Cardiac fibroblast (primary cell): ENCODE data around the gene CAMKMT.
A peak's percentile ranks its signal among the peaks of the same experiment; 100 is the strongest.

Source experiments
- DNase-seq, 2 donors: peaks; one replicate each; pipeline versions ENCODE4 v3.0.0 to v3.0.0-alpha.2; 2010; ENCODE audit warnings: low read depth in 2 of 2
- H3K4me3 ChIP-seq, 2 donors: replicated peaks in 1 of 2; 1 replicate in 1 of 2; 2 replicates in 1 of 2; pipeline ENCODE4 v1.5.1; 2011; ENCODE audit warnings: low read depth in 2 of 2, low read length in 2 of 2, mild to moderate bottlenecking in 2 of 2, moderate library complexity in 1 of 2
- TF ChIP-seq, protein P1 (sequence below): IDR thresholded peaks from one replicate; pipeline ENCODE4 v1.5.1; 2011; ENCODE audit warnings: low read depth, mild to moderate bottlenecking, low read length, inconsistent platforms

Gene CAMKMT

DNA sequence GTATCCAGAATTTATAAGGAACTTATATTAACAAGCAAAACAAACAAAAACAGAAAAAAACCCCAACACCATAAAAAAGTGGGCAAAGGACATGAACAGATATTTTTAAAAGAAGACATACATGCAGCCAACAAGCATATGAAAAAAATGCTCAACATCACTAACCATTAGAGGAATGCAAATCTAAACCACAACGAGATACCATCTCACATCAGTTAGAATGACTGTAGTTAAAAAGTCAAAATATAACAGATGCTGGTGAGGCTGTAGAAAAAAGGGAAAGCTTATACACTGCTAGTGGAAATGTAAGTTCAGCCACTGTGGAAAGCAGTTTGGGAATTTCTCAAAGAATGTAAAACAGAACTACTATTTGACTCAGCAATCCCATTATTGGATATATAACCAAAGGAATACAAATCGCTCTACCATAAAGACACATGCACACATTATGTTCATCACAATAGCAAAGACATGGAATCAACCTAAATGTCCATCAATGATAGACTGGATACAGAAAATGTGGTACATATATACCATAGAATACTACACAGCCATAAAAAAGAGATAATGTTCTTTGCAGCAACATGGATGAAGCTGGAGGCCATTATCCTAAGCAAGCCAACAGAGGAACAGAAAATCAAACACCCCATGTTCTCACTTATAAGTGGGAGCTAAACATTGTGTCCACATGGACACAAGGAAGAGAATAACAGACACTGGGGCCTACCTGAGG lies 25.8 kb upstream of the CAMKMT start:
- DNase-seq: peak in 1 of 2 donors; percentile 16
- TF ChIP-seq, protein P1, sequence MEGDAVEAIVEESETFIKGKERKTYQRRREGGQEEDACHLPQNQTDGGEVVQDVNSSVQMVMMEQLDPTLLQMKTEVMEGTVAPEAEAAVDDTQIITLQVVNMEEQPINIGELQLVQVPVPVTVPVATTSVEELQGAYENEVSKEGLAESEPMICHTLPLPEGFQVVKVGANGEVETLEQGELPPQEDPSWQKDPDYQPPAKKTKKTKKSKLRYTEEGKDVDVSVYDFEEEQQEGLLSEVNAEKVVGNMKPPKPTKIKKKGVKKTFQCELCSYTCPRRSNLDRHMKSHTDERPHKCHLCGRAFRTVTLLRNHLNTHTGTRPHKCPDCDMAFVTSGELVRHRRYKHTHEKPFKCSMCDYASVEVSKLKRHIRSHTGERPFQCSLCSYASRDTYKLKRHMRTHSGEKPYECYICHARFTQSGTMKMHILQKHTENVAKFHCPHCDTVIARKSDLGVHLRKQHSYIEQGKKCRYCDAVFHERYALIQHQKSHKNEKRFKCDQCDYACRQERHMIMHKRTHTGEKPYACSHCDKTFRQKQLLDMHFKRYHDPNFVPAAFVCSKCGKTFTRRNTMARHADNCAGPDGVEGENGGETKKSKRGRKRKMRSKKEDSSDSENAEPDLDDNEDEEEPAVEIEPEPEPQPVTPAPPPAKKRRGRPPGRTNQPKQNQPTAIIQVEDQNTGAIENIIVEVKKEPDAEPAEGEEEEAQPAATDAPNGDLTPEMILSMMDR: no peak
- H3K4me3 ChIP-seq: no peak overlapping the region

DNA sequence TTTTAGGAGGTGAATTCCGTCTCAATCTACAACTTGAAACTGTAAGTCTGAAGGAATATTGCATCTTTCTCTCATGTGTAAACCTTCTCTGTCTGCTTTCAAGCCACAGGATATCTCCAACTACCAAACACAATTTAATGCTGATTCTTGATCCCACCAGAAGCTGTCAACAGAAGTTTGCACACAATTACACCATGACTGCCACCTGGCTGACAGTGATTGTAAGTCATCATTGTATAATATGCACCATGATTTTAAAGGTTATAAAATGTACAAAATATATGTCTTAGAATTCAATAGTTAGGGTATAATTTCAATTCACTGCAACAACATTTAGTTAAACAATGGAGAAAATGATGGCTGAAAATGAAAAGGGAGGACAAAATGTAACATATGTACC lies 18.9 kb upstream of the CAMKMT start:
- H3K4me3 ChIP-seq: no peak overlapping the region
- DNase-seq: peak; percentile 21 to 35
- TF ChIP-seq, protein P1: peak; percentile 8

DNA sequence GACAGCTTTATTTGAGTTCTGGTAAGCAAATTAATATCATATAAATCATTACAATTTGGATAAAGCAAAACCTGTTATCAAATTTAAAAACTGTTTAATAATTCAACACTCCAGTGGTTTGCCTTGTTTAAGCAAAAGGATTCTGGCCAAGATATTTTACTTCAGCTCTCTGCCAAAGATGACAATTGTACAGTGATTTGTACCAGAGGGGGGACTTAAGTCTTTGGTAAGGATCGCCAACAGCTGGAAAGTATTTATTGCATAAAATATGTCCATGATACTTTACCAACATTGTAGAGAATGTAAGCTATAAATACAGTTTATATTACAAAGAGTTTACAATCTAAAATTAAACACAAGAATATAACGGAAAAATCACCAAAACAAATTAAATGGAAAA lies 14.2 kb upstream of the CAMKMT start:
- TF ChIP-seq, protein P1: no peak
- no peak for DNase-seq
- no peak overlapping the region for H3K4me3 ChIP-seq

- DNase-seq: peak; percentile 66 to 81
- no peak overlapping the region for H3K4me3 ChIP-seq
- TF ChIP-seq, protein P1: no peak
These were observed 13.3 kb upstream of the CAMKMT start for GRCh38 chr2:44348400-44348799.

GRCh38 chr2:44349506-44349905 lies 12.2 kb upstream of the CAMKMT start:
- TF ChIP-seq, protein P1: no peak
- H3K4me3 ChIP-seq: no peak overlapping the region
- DNase-seq: no peak

DNA sequence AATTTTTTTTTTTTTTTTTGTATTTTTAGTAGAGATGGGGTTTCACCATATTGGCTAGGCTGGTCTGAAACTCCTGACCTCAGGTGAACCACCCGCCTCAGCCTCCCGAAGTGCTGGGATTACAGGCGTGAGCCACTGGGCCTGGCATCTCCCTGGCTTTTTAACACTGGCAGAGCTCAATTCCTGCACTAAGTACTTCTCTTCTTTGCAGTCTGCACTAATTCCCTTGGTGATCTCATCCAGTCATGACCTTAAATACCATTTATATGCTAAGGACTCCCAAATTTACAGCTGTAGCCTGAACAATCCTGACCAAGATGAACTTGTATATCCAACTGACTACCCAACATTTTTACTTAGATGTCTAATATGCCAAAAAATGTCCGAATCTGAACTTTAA lies 10.7 kb upstream of the CAMKMT start:
- no peak overlapping the region for H3K4me3 ChIP-seq
- TF ChIP-seq, protein P1: no peak
- peak; percentile 30 to 74 for DNase-seq

DNA sequence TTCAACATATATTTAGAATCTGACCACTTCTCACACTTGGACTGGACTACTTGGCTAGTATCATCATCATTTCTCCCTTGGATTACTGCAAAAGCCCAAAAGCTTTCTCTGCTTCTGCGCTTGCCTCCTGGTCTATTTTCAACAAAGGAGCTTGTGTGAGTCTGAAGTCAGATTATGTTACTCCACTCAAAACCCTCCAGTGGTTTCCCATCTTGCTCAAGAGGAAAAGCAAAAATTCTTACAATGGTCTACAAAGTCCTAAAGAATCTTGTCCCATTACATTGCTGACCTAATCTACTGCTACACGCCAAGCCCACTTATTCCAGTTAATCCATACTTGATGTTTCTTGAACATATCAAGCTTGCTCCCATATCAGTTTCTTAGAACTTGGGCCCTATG lies 10.1 kb upstream of the CAMKMT start:
- TF ChIP-seq, protein P1: no peak
- DNase-seq: peak; percentile 55 to 78

More for the DNA sequence above, 10.1 kb upstream of the CAMKMT start:
- H3K4me3 ChIP-seq: no peak overlapping the region
